NT2/D1 (cell line): Measurements from ENCODE around the gene HEATR1.
A peak's percentile ranks its signal among the peaks of the same experiment; 100 is the strongest.

Experiments
- DNase-seq: peaks from one replicate; pipeline ENCODE4 v3.0.0-alpha.2; 2011; ENCODE audit warnings: low read depth, low spot score
- H3K27me3 ChIP-seq: 2 replicates; pipeline ENCODE4 v1.6.0; 2011; ENCODE audit warnings: mild to moderate bottlenecking; ENCODE audit not compliant: insufficient read length, insufficient read depth
- H3K36me3 ChIP-seq: 2 replicates; pipeline ENCODE4 v1.6.1; 2011; ENCODE audit warnings: mild to moderate bottlenecking, low read length, mixed read lengths; ENCODE audit not compliant: insufficient read depth, insufficient read length
- H3K4me1 ChIP-seq: 2 replicates; pipeline ENCODE4 v1.5.1; 2011; ENCODE audit not compliant: insufficient read depth, insufficient read length
- H3K4me3 ChIP-seq: 2 replicates; pipeline ENCODE4 v1.5.1; 2011; ENCODE audit warnings: low read depth; ENCODE audit not compliant: insufficient read length
- H3K9ac ChIP-seq: 2 replicates; pipeline ENCODE4 v1.6.0; 2011; ENCODE audit warnings: low read depth; ENCODE audit not compliant: insufficient read length
- H3K9me3 ChIP-seq: 2 replicates; pipeline ENCODE4 v1.5.1; 2011; ENCODE audit warnings: mild to moderate bottlenecking, low read length; ENCODE audit not compliant: insufficient read depth
- SUZ12 ChIP-seq: IDR thresholded peaks from 2 replicates; pipeline ENCODE4 v1.6.1; 2011; ENCODE audit not compliant: insufficient read length, insufficient read depth; ENCODE audit errors: extremely low read depth
- YY1 ChIP-seq: IDR thresholded peaks from 2 replicates; pipeline ENCODE4 v1.6.1; 2011; ENCODE audit not compliant: insufficient read length, insufficient read depth
- ZNF274 ChIP-seq: IDR thresholded peaks from 2 replicates; pipeline ENCODE4 v1.6.1; 2011; ENCODE audit warnings: mild to moderate bottlenecking, low read depth, low read length

The HEATR1 gene

DNA sequence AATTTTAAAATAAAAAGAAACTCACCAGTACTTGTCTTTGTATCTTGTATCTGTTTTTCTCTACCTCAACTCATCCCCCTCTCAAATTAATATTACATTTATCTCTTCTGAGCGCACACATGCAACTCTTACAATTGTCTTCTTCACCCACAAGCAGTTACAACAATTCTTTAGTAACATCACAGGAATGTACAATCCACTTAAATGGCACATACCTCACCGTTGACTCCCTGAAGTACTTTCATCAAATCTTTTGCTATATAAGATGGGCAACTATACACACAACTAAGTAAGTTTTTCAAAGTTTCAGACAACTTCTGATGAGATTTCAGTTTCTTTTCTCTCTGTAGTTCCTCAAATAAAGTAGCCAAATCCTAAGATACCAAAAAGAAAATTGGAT is 28.3 kb downstream of the HEATR1 start:
- TF ChIP-seq SUZ12 (no peak), ZNF274 (no peak), YY1 (no peak)
- Histone ChIP-seq H3K9ac (no peak overlapping the region), H3K4me3 (no peak overlapping the region), H3K36me3 (peaks cover 92% of the 10 kb centered on the region), H3K4me1 (no peaks in the 10 kb centered on the region), H3K27me3 (no peaks in the 10 kb centered on the region), H3K9me3 (no peaks in the 10 kb centered on the region)
- no peak for DNase-seq

DNA sequence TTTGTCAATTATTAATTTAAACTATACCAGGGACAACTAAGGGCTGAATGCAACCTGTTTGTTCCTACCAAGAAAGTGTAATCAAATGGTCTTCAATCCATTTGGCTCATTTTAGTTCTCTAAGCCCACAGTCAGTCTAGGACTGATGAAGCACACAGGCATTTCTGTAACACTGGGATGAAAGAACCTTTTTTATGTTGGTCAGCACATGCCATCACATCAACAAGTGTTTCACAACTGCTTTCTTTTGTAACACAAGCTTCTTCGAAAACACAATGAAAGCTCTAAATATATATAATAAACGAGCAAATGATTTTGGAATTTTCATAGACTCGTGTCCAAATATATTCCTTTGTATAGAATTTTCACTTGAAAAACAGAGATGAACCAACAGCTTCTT is 28.8 kb downstream of the HEATR1 start:
- TF ChIP-seq SUZ12: no peak
- TF ChIP-seq YY1: no peak
- TF ChIP-seq ZNF274: no peak
- no peaks in the 10 kb centered on the region for H3K4me1 ChIP-seq
- no peaks in the 10 kb centered on the region for H3K27me3 ChIP-seq
- H3K4me3 ChIP-seq: no peak overlapping the region
- H3K36me3 ChIP-seq: peaks cover 94% of the 10 kb centered on the region
- no peak for DNase-seq
- H3K9ac ChIP-seq: no peak overlapping the region
- no peaks in the 10 kb centered on the region for H3K9me3 ChIP-seq

DNA sequence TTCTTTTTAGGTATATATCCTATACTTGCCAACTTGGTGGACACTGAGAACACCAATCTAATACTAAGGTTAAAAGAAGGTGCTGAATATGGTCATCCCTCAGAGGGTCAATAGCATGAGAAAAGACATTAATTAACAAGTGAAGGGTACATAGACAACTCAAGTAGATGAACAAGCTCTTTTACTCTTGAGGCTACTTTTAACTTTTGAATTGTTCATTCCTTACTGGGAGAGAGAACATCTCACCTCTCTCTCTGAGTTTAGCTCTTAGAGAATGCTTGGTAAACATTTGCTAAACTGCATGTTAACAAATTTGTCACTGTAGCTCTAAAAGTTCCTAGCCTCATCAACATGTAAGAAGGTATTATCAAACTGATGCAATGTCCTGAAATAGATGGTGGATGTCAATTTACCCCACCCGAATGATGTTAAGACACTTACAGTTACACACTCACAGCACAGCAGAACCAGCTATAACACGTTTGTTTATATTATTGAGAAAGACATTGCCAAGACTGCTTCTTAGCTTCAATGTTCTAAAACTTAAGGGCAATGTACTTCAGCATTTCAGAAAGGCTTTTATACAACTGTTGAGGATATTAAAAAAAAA is 35.9 kb downstream of the HEATR1 start:
- Histone ChIP-seq H3K36me3 (peaks cover 96% of the 10 kb centered on the region), H3K9ac (no peak overlapping the region), H3K27me3 (no peaks in the 10 kb centered on the region), H3K4me1 (no peaks in the 10 kb centered on the region), H3K4me3 (no peak overlapping the region), H3K9me3 (no peaks in the 10 kb centered on the region)
- no peak for DNase-seq
- no peak for TF ChIP-seq YY1
- no peak for TF ChIP-seq ZNF274
- no peak for TF ChIP-seq SUZ12

GRCh38 chr1:236565530-236565929 is 38.8 kb downstream of the HEATR1 start:
- Histone ChIP-seq H3K36me3 (peaks cover 90% of the 10 kb centered on the region), H3K9ac (no peak overlapping the region), H3K9me3 (no peaks in the 10 kb centered on the region), H3K4me1 (no peaks in the 10 kb centered on the region), H3K27me3 (no peaks in the 10 kb centered on the region), H3K4me3 (no peak overlapping the region)
- DNase-seq: peak; percentile 43
- TF ChIP-seq ZNF274 (no peak), YY1 (no peak), SUZ12 (no peak)

GRCh38 chr1:236561976-236562375 is 42.3 kb downstream of the HEATR1 start:
- Histone ChIP-seq H3K9me3 (no peaks in the 10 kb centered on the region), H3K4me1 (no peaks in the 10 kb centered on the region), H3K9ac (no peak overlapping the region), H3K36me3 (peaks cover 92% of the 10 kb centered on the region), H3K4me3 (no peak overlapping the region), H3K27me3 (no peaks in the 10 kb centered on the region)
- DNase-seq: no peak
- TF ChIP-seq ZNF274 (no peak), YY1 (no peak), SUZ12 (no peak)

DNA sequence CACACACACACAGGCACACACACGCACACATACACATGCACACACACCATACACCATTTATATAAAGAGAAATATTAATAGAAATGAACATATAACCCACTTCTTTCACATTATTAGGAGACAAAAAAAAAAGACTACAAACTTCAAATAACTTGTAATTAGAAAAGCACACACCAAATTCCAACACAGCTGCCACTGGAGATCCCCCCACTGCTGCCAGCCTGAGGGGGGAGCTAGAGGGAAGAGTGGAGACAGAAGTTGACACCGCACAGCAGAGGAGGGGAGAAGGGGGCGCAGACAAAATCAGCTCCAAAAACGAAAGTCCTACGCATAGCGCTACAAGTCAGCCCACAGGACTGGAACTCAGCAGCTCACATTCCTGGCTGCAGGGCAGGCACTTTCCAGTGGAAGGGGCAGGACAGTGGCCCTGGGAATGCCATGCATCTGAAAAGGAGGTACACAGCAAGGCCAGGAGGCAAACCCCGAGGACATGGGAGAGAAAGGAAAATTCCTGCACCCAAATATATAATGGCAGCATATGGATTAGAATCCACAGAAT is 44.0 kb downstream of the HEATR1 start:
- H3K4me1 ChIP-seq: no peaks in the 10 kb centered on the region
- no peak for DNase-seq
- H3K9ac ChIP-seq: no peak overlapping the region
- TF ChIP-seq YY1 (no peak), ZNF274 (no peak)
- H3K36me3 ChIP-seq: peaks cover 92% of the 10 kb centered on the region
- no peaks in the 10 kb centered on the region for H3K9me3 ChIP-seq
- no peaks in the 10 kb centered on the region for H3K27me3 ChIP-seq
- no peak overlapping the region for H3K4me3 ChIP-seq

- H3K36me3 ChIP-seq: peaks cover 91% of the 10 kb centered on the region
- no peak overlapping the region for H3K9ac ChIP-seq
- DNase-seq: no peak
- H3K4me3 ChIP-seq: no peak overlapping the region
- H3K9me3 ChIP-seq: no peaks in the 10 kb centered on the region
- H3K27me3 ChIP-seq: no peaks in the 10 kb centered on the region
- no peaks in the 10 kb centered on the region for H3K4me1 ChIP-seq
- TF ChIP-seq YY1: no peak
- no peak for TF ChIP-seq ZNF274
- no peak for TF ChIP-seq SUZ12
Observed at GRCh38 chr1:236558846-236559245, 45.5 kb downstream of the HEATR1 start.
